GM12801 (cell line): ENCODE data around the gene NATD1.

Source experiments
- TF ChIP-seq, protein P1 (sequence below): IDR thresholded peaks from one replicate; pipeline ENCODE4 v1.5.1; 2011; ENCODE audit warnings: control low read depth; ENCODE audit not compliant: insufficient read length; ENCODE audit errors: extremely low read depth

Gene NATD1

DNA sequence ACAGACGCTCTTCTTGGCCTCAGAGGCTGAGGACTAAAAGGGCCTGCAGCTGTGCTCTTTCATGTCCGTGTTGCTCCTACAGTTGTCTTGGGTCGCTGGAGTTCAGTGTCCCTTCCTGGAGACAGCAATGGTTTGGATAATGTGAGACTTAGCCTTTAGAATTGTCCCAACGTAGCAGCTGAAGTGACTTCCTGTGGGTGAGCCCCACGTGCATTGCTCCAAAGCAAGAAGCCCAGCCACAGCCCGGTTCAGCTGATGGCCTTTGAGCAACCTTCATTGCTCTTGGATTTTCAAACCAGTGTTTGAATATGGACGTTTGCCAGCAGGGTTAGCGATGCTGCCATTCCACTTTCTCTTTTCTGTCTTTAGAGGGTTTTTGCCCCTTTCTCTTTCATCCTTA, 59.0 kb downstream of the NATD1 start:
- TF ChIP-seq, protein P1, sequence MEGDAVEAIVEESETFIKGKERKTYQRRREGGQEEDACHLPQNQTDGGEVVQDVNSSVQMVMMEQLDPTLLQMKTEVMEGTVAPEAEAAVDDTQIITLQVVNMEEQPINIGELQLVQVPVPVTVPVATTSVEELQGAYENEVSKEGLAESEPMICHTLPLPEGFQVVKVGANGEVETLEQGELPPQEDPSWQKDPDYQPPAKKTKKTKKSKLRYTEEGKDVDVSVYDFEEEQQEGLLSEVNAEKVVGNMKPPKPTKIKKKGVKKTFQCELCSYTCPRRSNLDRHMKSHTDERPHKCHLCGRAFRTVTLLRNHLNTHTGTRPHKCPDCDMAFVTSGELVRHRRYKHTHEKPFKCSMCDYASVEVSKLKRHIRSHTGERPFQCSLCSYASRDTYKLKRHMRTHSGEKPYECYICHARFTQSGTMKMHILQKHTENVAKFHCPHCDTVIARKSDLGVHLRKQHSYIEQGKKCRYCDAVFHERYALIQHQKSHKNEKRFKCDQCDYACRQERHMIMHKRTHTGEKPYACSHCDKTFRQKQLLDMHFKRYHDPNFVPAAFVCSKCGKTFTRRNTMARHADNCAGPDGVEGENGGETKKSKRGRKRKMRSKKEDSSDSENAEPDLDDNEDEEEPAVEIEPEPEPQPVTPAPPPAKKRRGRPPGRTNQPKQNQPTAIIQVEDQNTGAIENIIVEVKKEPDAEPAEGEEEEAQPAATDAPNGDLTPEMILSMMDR: no peak

DNA sequence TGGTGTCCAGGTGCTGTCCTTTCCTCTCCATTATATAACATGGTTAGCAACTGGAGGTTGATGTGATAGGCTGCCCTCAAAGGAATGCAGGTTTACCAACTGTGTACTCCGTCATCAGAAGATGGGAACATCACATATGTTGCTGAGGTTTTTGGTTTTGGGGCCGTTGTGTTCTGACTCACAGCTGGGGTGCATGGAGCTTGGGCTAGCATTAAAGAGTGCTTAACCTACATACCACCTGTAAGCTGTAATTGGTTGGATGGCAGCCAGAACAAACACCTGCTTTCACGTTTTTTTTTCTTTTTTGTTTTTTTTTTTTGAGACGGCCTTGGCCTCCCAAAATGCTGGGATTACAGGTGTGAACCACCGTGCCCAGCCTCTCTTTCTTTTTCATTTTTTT, 60.2 kb downstream of the NATD1 start:
- TF ChIP-seq, protein P1: no peak

GRCh38 chr17:21191698-21192097, 61.5 kb downstream of the NATD1 start:
- TF ChIP-seq, protein P1: no peak

- TF ChIP-seq, protein P1: no peak
Observed at GRCh38 chr17:21190078-21190477, 63.1 kb downstream of the NATD1 start.

DNA sequence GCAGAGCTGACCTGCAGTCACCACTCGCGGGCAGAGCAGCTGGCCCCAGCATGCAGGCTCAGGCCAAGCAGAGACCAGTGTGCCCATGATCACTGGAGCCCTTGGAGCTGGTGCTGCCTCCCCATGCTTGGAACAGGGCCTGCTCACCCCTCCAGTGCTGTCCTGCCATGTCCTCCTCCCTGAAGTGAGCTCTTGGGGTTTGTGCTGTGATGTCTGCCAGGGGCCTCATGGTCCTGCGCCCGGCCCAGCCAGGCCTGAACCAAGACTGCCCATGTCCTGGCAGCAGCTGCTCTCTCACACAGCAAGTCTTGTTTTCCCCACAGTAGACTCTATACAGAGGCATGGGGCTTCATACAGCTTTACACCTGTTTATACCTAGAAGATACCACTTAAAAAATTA, 63.8 kb downstream of the NATD1 start:
- TF ChIP-seq, protein P1: no peak
